Measurements from ENCODE around the gene PAX2. TPM values are rescaled to one million over a fixed set of nuclear protein-coding genes. Genes with fewer than 3 reads are reported as not detected.

The PAX2 gene
- total and polyA plus RNA-seq, 9 donors = 0.05 TPM; not detected in 8

GRCh38 chr10:100759331-100759730 is 13.9 kb downstream of the PAX2 start:
- no peak overlapping the region for H3K27ac ChIP-seq (ENCODE audit: low read length)
- no peaks in the 10 kb centered on the region for H3K4me1 ChIP-seq (ENCODE audit: control insufficient read depth, insufficient read depth, low read length)
- no peaks in the 10 kb centered on the region for H3K36me3 ChIP-seq (ENCODE audit: control insufficient read depth, insufficient read depth, low read length)
- H3K9me3 ChIP-seq (replicated peaks; ENCODE audit: control insufficient read depth, low read depth, low read length) = no peaks in the 10 kb centered on the region
- no peak for DNase-seq
- peaks cover 72% of the 10 kb centered on the region for H3K27me3 ChIP-seq (ENCODE audit: control insufficient read depth, insufficient read depth, low read length)
- WGBS (ENCODE audit: insufficient coverage) = 63% methylated on average over 3 of the region's 4 CpGs
- no peak overlapping the region for H3K4me3 ChIP-seq (ENCODE audit: low read length)

- WGBS (ENCODE audit: insufficient coverage) = 15% methylated on average over 4 of the region's 5 CpGs
- H3K27me3 ChIP-seq (ENCODE audit: control insufficient read depth, insufficient read depth, low read length) = peaks cover 62% of the 10 kb centered on the region
- H3K4me1 ChIP-seq (ENCODE audit: control insufficient read depth, insufficient read depth, low read length) = no peaks in the 10 kb centered on the region
These were observed 15.3 kb downstream of the PAX2 start for GRCh38 chr10:100760726-100761125.

GRCh38 chr10:100761191-100761590 is 15.8 kb downstream of the PAX2 start:
- Histone ChIP-seq H3K4me3 (ENCODE audit: low read length) (no peak overlapping the region), H3K9me3 (replicated peaks; ENCODE audit: control insufficient read depth, low read depth, low read length) (no peaks in the 10 kb centered on the region), H3K36me3 (ENCODE audit: control insufficient read depth, insufficient read depth, low read length) (no peaks in the 10 kb centered on the region), H3K27me3 (ENCODE audit: control insufficient read depth, insufficient read depth, low read length) (peaks cover 59% of the 10 kb centered on the region), H3K27ac (ENCODE audit: low read length) (no peak overlapping the region), H3K4me1 (ENCODE audit: control insufficient read depth, insufficient read depth, low read length) (no peaks in the 10 kb centered on the region)
- DNase-seq = no peak
- WGBS (ENCODE audit: insufficient coverage) = 62% methylated on average over 6 of the region's 7 CpGs

More at GRCh38 chr10:100760726-100761125, 15.3 kb downstream of the PAX2 start:
- Histone ChIP-seq H3K4me3 (ENCODE audit: low read length) (no peak overlapping the region), H3K27ac (ENCODE audit: low read length) (no peak overlapping the region), H3K36me3 (ENCODE audit: control insufficient read depth, insufficient read depth, low read length) (no peaks in the 10 kb centered on the region), H3K9me3 (replicated peaks; ENCODE audit: control insufficient read depth, low read depth, low read length) (no peaks in the 10 kb centered on the region)
- DNase-seq = no peak

- Histone ChIP-seq H3K4me3 (ENCODE audit: low read length) (no peak overlapping the region), H3K36me3 (ENCODE audit: control insufficient read depth, insufficient read depth, low read length) (no peaks in the 10 kb centered on the region), H3K27me3 (ENCODE audit: control insufficient read depth, insufficient read depth, low read length) (peaks cover 58% of the 10 kb centered on the region), H3K4me1 (ENCODE audit: control insufficient read depth, insufficient read depth, low read length) (no peaks in the 10 kb centered on the region), H3K9me3 (replicated peaks; ENCODE audit: control insufficient read depth, low read depth, low read length) (no peaks in the 10 kb centered on the region), H3K27ac (ENCODE audit: low read length) (no peak overlapping the region)
- DNase-seq = no peak
- no CpG with 5 or more reads among the region's 5 CpGs for WGBS (ENCODE audit: insufficient coverage)
These were observed 17.8 kb downstream of the PAX2 start for GRCh38 chr10:100763043-100763747.

- H3K4me3 ChIP-seq (ENCODE audit: low read length) = no peak overlapping the region
- H3K27me3 ChIP-seq (ENCODE audit: control insufficient read depth, insufficient read depth, low read length) = peaks cover 32% of the 10 kb centered on the region
- H3K4me1 ChIP-seq (ENCODE audit: control insufficient read depth, insufficient read depth, low read length) = no peaks in the 10 kb centered on the region
- no peaks in the 10 kb centered on the region for H3K36me3 ChIP-seq (ENCODE audit: control insufficient read depth, insufficient read depth, low read length)
- no peak overlapping the region for H3K27ac ChIP-seq (ENCODE audit: low read length)
- 59% methylated on average over 5 of the region's 10 CpGs for WGBS (ENCODE audit: insufficient coverage)
- H3K9me3 ChIP-seq (replicated peaks; ENCODE audit: control insufficient read depth, low read depth, low read length) = no peaks in the 10 kb centered on the region
- DNase-seq = no peak
These were observed 21.5 kb downstream of the PAX2 start for GRCh38 chr10:100766693-100767421.

- no peak overlapping the region for H3K27ac ChIP-seq (ENCODE audit: low read length)
- H3K9me3 ChIP-seq (replicated peaks; ENCODE audit: control insufficient read depth, low read depth, low read length) = no peaks in the 10 kb centered on the region
- no peaks in the 10 kb centered on the region for H3K4me1 ChIP-seq (ENCODE audit: control insufficient read depth, insufficient read depth, low read length)
- H3K4me3 ChIP-seq (ENCODE audit: low read length) = no peak overlapping the region
- no peaks in the 10 kb centered on the region for H3K36me3 ChIP-seq (ENCODE audit: control insufficient read depth, insufficient read depth, low read length)
- H3K27me3 ChIP-seq (ENCODE audit: control insufficient read depth, insufficient read depth, low read length) = peaks cover 29% of the 10 kb centered on the region
- WGBS (ENCODE audit: insufficient coverage) = 43% methylated on average over 2 of the region's 5 CpGs
- no peak for DNase-seq
These were observed 22.0 kb downstream of the PAX2 start for GRCh38 chr10:100767422-100767775.

GRCh38 chr10:100769481-100769880 is 24.1 kb downstream of the PAX2 start:
- H3K27me3 ChIP-seq (ENCODE audit: control insufficient read depth, insufficient read depth, low read length) = peaks cover 30% of the 10 kb centered on the region
- H3K27ac ChIP-seq (ENCODE audit: low read length) = no peak overlapping the region
- H3K4me3 ChIP-seq (ENCODE audit: low read length) = no peak overlapping the region
- H3K36me3 ChIP-seq (ENCODE audit: control insufficient read depth, insufficient read depth, low read length) = no peaks in the 10 kb centered on the region
- WGBS (ENCODE audit: insufficient coverage) = 67% methylated on average over 1 of the region's 2 CpGs
- DNase-seq = no peak
- H3K4me1 ChIP-seq (ENCODE audit: control insufficient read depth, insufficient read depth, low read length) = no peaks in the 10 kb centered on the region
- no peaks in the 10 kb centered on the region for H3K9me3 ChIP-seq (replicated peaks; ENCODE audit: control insufficient read depth, low read depth, low read length)

GRCh38 chr10:100773646-100774045 is 28.3 kb downstream of the PAX2 start:
- DNase-seq = no peak
- H3K4me3 ChIP-seq (ENCODE audit: low read length) = no peak overlapping the region
- no peak overlapping the region for H3K27ac ChIP-seq (ENCODE audit: low read length)
- no peaks in the 10 kb centered on the region for H3K9me3 ChIP-seq (replicated peaks; ENCODE audit: control insufficient read depth, low read depth, low read length)
- H3K4me1 ChIP-seq (ENCODE audit: control insufficient read depth, insufficient read depth, low read length) = no peaks in the 10 kb centered on the region
- H3K36me3 ChIP-seq (ENCODE audit: control insufficient read depth, insufficient read depth, low read length) = no peaks in the 10 kb centered on the region
- WGBS (ENCODE audit: insufficient coverage) = 67% methylated on average over 1 of the region's 4 CpGs
- peaks cover 38% of the 10 kb centered on the region for H3K27me3 ChIP-seq (ENCODE audit: control insufficient read depth, insufficient read depth, low read length)

GRCh38 chr10:100774223-100774622 is 28.8 kb downstream of the PAX2 start:
- no peaks in the 10 kb centered on the region for H3K4me1 ChIP-seq (ENCODE audit: control insufficient read depth, insufficient read depth, low read length)
- no peaks in the 10 kb centered on the region for H3K36me3 ChIP-seq (ENCODE audit: control insufficient read depth, insufficient read depth, low read length)
- H3K4me3 ChIP-seq (ENCODE audit: low read length) = no peak overlapping the region
- WGBS (ENCODE audit: insufficient coverage) = 79% methylated on average over 5 of the region's 8 CpGs
- H3K27ac ChIP-seq (ENCODE audit: low read length) = no peak overlapping the region
- no peak for DNase-seq
- H3K9me3 ChIP-seq (replicated peaks; ENCODE audit: control insufficient read depth, low read depth, low read length) = no peaks in the 10 kb centered on the region
- peaks cover 43% of the 10 kb centered on the region for H3K27me3 ChIP-seq (ENCODE audit: control insufficient read depth, insufficient read depth, low read length)

- H3K9me3 ChIP-seq (replicated peaks; ENCODE audit: control insufficient read depth, low read depth, low read length) = no peaks in the 10 kb centered on the region
- no peak overlapping the region for H3K4me3 ChIP-seq (ENCODE audit: low read length)
- no peak for DNase-seq
- no peak overlapping the region for H3K27ac ChIP-seq (ENCODE audit: low read length)
- 100% methylated on average over 2 of the region's 6 CpGs for WGBS (ENCODE audit: insufficient coverage)
- H3K36me3 ChIP-seq (ENCODE audit: control insufficient read depth, insufficient read depth, low read length) = no peaks in the 10 kb centered on the region
- no peaks in the 10 kb centered on the region for H3K4me1 ChIP-seq (ENCODE audit: control insufficient read depth, insufficient read depth, low read length)
- H3K27me3 ChIP-seq (ENCODE audit: control insufficient read depth, insufficient read depth, low read length) = peaks cover 48% of the 10 kb centered on the region
These were observed 29.5 kb downstream of the PAX2 start for GRCh38 chr10:100774876-100775275.

All from muscle of leg (tissue), 11 donors.